Ascending aorta (tissue), 2 donors: ENCODE measurements around the gene REST. TPM values are rescaled to one million over a fixed set of nuclear protein-coding genes. Genes with fewer than 3 reads are reported as not detected.
A peak's percentile ranks its signal among the peaks of the same experiment; 100 is the strongest.

Source experiments
- DNase-seq, 2 donors: peaks; one replicate each; pipeline ENCODE4 v3.0.0-alpha.2; 2019; ENCODE audit warnings: low spot score in 2 of 2
- H3K27ac ChIP-seq, 2 donors: fragments of 200-600 bp; sonication (generic); one replicate each; pipeline ENCODE4 v1.5.1; 2016 to 2017; ENCODE audit warnings: mild to moderate bottlenecking in 1 of 2
- H3K27me3 ChIP-seq: fragments of 200-600 bp; sonication (generic); one replicate; pipeline ENCODE4 v1.5.1; 2017
- H3K36me3 ChIP-seq, 2 donors: fragments of 200-600 bp; sonication (generic); one replicate each; pipeline ENCODE4 v1.5.1; 2016
- H3K4me1 ChIP-seq, 2 donors: fragments of 200-600 bp; sonication (generic); one replicate each; pipeline ENCODE4 v1.5.1; 2016 to 2017; ENCODE audit warnings: mild to moderate bottlenecking in 1 of 2
- H3K4me3 ChIP-seq, 2 donors: fragments of 200-600 bp; sonication (generic); one replicate each; pipeline ENCODE4 v1.5.1; 2016 to 2017; ENCODE audit warnings: mild to moderate bottlenecking in 1 of 2
- H3K9me3 ChIP-seq, 2 donors: fragments of 200-600 bp; sonication (generic); one replicate each; pipeline ENCODE4 v1.5.1; 2016
- intact Hi-C: fragments of 100-400 bp; cut with DNase I; formaldehyde crosslinking; loops from one replicate; pipeline ENCODE4 v1.15.1; 2023
- total RNA-seq: library from RNA; depleted of rRNA; stranded (reverse); fragments of >200 nt; gene quantifications from one replicate; pipeline ENCODE4 v1.1.0, GENCODE V29; 2016
- TF ChIP-seq, protein P1 (sequence below), 3 experiments: fragments of 200-600 bp in 2 of 3; fragments of 450-650 bp in 1 of 3; sonication (generic) in 2 of 3; IDR thresholded peaks; one replicate each; pipeline ENCODE4 v1.5.1; 2016 to 2019; ENCODE audit warnings: antibody characterized with exemption in 3 of 3, mild to moderate bottlenecking in 1 of 3, moderate library complexity in 1 of 3

REST gene
- total RNA-seq, 1 donor from 2014 or later = 86.5 TPM

DNA sequence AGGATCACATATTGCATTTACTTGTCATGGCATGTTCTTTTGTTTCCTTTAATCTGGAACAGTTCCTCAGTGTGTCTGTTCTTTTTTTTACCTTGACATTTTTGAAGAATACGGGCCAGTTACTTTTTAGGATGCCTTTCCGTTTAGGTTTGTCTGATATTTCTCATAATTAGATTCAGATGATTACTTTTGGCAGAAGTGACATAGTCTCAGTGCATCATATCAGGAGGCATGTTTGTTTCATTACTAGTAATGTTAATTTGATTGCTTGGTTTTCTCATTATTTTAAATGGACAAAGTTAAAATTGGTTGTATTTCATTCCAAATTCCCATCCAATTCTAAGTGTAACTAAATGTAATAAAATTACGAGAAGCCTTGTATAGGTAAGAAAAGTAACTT is 79.3 kb downstream of the REST start:
- intact Hi-C loops = no loop called here
- Histone ChIP-seq H3K4me1 (peaks cover 0 to 5% of the 10 kb centered on the region in 2 donors), H3K36me3 (peaks cover 27 to 53% of the 10 kb centered on the region in 2 donors), H3K27me3 (no peaks in the 10 kb centered on the region), H3K27ac (no peak overlapping the region), H3K9me3 (no peaks in the 10 kb centered on the region), H3K4me3 (no peak overlapping the region)
- DNase-seq = no peak
- TF ChIP-seq, protein P1, sequence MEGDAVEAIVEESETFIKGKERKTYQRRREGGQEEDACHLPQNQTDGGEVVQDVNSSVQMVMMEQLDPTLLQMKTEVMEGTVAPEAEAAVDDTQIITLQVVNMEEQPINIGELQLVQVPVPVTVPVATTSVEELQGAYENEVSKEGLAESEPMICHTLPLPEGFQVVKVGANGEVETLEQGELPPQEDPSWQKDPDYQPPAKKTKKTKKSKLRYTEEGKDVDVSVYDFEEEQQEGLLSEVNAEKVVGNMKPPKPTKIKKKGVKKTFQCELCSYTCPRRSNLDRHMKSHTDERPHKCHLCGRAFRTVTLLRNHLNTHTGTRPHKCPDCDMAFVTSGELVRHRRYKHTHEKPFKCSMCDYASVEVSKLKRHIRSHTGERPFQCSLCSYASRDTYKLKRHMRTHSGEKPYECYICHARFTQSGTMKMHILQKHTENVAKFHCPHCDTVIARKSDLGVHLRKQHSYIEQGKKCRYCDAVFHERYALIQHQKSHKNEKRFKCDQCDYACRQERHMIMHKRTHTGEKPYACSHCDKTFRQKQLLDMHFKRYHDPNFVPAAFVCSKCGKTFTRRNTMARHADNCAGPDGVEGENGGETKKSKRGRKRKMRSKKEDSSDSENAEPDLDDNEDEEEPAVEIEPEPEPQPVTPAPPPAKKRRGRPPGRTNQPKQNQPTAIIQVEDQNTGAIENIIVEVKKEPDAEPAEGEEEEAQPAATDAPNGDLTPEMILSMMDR (IDR thresholded peaks at IDR 0.05) = no peak

DNA sequence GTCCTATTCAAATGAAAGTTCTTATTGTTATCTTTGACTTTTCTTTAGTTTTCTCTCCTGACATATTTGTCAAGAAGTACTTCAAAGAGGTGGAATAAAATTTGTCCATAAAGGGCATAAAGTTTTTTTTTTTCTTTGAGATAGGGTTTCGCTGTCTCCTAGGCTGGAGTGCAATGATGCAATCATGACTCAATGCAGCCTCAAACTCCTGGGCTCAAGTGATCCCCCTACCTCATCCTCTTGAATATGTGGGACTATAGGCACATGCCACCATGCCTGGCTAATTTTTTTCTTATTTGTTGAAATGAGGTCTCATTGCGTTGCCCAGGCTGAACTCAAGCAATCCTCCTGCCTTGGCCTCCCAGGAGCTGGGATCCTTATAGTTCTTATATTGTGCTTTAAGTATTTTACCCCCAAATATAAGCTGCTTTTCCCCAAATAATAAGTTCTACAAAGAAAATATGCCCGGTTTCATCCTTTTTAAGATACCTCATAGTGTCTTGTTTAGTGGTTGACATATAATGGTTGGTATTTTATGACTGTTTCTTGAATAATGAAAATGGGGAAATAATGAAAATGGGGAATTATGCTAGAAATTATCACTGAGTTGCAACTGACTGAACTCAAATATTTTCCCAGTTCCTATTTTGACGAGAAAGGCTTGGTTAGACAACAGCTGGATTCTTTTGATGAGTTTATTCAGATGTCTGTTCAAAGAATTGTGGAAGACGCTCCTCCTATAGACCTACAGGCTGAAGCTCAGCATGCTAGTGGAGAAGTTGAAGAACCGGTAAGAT is 82.6 kb downstream of the REST start:
- no peaks in the 10 kb centered on the region for H3K27me3 ChIP-seq
- H3K4me3 ChIP-seq = no peak overlapping the region
- intact Hi-C loops = no loop called here
- peaks cover 0 to 3% of the 10 kb centered on the region in 2 donors for H3K4me1 ChIP-seq
- H3K36me3 ChIP-seq = peaks cover 41 to 75% of the 10 kb centered on the region in 2 donors
- no peaks in the 10 kb centered on the region for H3K9me3 ChIP-seq
- no peak for DNase-seq
- TF ChIP-seq, protein P1 (IDR thresholded peaks at IDR 0.05) = no peak
- no peak overlapping the region for H3K27ac ChIP-seq

DNA sequence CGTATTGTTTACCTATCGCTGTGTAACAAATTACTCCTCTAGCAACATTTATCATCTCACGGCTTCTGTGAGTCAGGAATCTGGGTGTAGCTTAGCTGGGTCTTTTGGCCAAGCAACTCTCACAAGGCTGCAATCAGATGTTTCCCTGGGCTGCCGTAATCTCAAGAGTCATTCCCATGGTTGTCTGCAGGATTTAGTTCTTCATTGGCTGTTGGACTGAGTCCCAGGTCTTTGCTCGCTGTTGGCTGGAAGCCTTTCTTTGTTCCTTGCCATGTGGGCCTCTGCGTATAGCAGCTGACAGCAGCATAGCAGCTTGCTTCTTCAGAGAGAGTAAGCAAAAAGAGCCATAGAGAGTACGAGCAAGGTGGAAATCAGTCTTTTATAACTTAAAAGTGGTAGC is 87.8 kb downstream of the REST start:
- intact Hi-C loops = no loop called here
- peaks cover 35 to 71% of the 10 kb centered on the region in 2 donors for H3K36me3 ChIP-seq
- DNase-seq = peak in 1 of 2 donors; percentile 73

DNA sequence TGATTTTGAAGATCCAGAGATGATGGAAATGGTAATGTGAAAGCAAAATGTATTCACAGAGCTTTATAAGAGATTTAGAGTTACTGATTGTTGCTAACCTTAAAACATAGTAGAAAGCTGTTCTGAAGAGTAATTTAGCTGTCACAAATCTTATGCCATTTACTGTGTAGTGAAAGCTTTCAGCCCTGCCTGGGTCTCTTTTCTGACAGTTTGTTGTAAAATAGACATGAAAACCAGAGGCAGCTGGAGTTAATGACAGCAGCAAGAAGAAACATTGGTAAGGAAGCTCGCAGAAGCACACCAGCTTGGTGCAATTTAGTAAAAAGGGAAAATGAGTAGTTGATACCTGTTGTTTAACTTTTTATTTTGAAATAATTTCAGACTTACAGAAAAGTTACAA is 92.1 kb downstream of the REST start:
- no peak overlapping the region for H3K4me3 ChIP-seq
- TF ChIP-seq, protein P1 (IDR thresholded peaks at IDR 0.05) = no peak
- no peak for DNase-seq
- H3K4me1 ChIP-seq = peaks cover 0 to 9% of the 10 kb centered on the region in 2 donors
- no peaks in the 10 kb centered on the region for H3K9me3 ChIP-seq
- no peaks in the 10 kb centered on the region for H3K27me3 ChIP-seq
- intact Hi-C loops = no loop called here
- no peak overlapping the region for H3K27ac ChIP-seq
- H3K36me3 ChIP-seq = peaks cover 26 to 69% of the 10 kb centered on the region in 2 donors

More for the DNA sequence above, 87.8 kb downstream of the REST start:
- Histone ChIP-seq H3K4me3 (no peak overlapping the region), H3K4me1 (peaks cover 0 to 9% of the 10 kb centered on the region in 2 donors), H3K27ac (peak overlapping the region; percentile 14 to 31), H3K9me3 (no peaks in the 10 kb centered on the region), H3K27me3 (no peaks in the 10 kb centered on the region)
- TF ChIP-seq, protein P1 (IDR thresholded peaks at IDR 0.05) = no peak

DNA sequence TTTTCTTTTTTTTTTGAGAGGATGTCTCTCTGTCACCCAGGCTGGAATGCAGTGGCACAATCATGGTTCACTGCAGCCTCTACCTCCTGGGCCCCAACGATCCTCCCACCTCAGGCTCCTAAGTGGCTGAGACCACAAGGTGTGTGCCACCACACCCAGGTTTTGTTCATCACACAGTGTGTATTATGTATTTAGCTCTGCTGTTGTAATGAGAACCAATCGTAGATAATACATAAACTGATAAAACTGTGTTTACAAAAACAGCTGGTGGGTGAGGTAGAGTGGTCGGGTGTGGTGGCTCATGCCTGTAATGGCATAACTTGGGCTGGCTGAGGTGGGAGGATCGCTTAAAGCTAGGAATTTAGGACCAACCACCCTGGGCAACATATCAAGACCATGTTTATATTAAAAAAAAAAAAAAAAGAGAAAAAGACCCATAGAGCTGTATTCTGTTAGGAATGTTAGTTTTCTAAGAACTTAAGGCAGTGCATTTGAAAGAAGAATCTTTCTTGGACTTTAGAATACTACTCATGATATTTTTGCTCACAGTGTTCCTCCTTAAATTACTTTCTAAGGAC is 105.9 kb downstream of the REST start:
- Histone ChIP-seq H3K4me3 (no peak overlapping the region), H3K36me3 (peaks cover 51 to 86% of the 10 kb centered on the region in 2 donors), H3K4me1 (no peaks in the 10 kb centered on the region), H3K27ac (no peak overlapping the region), H3K9me3 (no peaks in the 10 kb centered on the region), H3K27me3 (no peaks in the 10 kb centered on the region)
- no peak for DNase-seq
- TF ChIP-seq, protein P1 (IDR thresholded peaks at IDR 0.05) = no peak
- intact Hi-C loops = no loop called here

Other genes starting within 250 kb of the REST start
- gene HOPX, start 226.6 kb upstream of the REST start, total RNA-seq = 54.2 TPM
- not detected for gene SPINK2, start 86.2 kb upstream of the REST start, total RNA-seq
- gene NOA1, start 69.7 kb downstream of the REST start, total RNA-seq = 36.6 TPM
- 23.4 TPM for gene POLR2B, start 71.0 kb downstream of the REST start, total RNA-seq
- 6,655 TPM for gene IGFBP7, start 202.5 kb downstream of the REST start, total RNA-seq